ACHN (cell line): ENCODE data around the gene C5orf34.
"Not testable (repeated sequence)": the region's sequence is repeated elsewhere in the genome, so short reads cannot be mapped to it uniquely, and the experiment has no call there.

Experiments used
- DNase-seq: peaks from one replicate; pipeline ENCODE4 v3.0.0-alpha.2; 2015
- in situ Hi-C: cut with HindIII; loops from 2 replicates; pipeline ENCODE4 v1.10.0; 2017; ENCODE audit warnings: low sequenced_read_pairs, low pct_ligation_motif_present, low pct_unique_long_range_greater_than_20kb

The C5orf34 gene

DNA sequence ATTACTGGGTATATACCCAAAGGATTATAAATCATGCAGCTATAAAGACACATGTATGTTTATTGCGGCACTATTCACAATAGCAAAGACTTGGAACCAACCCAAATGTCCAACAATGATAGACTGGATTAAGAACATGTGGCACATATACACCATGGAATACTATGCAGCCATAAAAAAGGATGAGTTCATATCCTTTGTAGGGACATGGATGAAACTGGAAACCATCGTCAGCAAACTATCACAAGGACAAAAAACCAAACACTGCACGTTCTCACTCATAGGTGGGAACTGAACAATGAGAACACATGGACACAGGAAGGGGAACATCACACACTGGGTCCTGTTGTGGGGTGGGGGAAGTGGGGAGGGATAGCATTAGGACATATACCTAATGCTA lies 49.5 kb downstream of the C5orf34 start:
- DNase-seq, in situ Hi-C loops: not testable (repeated sequence)

DNA sequence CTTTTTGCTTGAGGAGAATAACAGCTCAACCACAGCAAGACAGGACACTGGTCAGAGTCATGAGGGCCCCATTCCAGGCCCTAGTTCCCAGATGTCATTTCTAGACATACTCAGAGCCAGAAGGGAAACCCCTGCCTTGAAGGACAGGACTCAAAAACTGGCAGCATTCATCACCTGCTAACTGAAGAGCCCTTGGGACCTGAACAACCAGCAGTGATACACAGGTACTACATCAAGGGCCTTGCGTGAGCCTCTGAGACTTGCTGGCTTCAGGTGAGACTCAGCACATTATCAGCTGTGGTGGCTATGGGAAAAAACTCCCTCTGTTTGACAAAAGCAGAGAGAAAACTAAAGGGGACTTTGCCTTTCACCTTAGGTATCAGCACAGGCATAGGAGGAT lies 53.9 kb downstream of the C5orf34 start:
- in situ Hi-C loops, result no loop called here
- no peak for DNase-seq

DNA sequence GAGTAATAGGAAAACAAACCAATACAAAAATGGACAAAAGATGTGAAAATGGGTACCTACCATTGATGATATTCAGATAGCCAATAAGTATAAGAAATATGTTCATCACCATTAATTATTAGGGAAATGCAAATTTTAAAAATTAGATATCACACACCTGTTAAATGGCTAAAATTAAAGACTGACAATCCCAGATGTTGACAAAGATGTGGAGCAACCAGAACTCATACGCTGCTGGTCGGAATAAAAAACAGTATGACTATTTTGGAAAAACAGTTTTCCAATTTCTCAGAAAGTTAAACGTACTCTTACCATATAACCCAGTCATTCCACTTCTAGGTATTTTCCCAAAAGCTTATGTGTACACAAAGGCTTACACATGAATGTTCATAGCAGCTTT lies 58.4 kb downstream of the C5orf34 start:
- DNase-seq, result no peak
- in situ Hi-C loops, result no loop called here

DNA sequence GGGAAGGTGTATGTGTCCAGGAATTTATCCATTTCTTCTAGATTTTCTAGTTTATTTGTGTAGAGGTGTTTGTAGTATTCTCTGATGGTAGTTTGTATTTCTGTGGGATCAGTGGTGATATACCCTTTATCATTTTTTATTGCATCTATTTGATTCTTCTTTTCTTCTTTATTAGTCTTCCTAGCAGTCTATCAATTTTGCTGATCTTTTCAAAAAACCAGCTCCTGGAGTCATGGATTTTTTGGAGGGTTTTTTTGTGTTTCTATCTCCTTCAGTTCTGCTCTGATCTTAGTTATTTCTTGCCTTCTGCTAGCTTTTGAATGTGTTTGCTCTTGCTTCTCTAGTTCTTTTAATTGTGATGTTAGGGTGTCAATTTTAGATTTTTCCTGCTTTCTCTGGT lies 73.4 kb downstream of the C5orf34 start:
- in situ Hi-C loops, result not testable (repeated sequence)

DNA sequence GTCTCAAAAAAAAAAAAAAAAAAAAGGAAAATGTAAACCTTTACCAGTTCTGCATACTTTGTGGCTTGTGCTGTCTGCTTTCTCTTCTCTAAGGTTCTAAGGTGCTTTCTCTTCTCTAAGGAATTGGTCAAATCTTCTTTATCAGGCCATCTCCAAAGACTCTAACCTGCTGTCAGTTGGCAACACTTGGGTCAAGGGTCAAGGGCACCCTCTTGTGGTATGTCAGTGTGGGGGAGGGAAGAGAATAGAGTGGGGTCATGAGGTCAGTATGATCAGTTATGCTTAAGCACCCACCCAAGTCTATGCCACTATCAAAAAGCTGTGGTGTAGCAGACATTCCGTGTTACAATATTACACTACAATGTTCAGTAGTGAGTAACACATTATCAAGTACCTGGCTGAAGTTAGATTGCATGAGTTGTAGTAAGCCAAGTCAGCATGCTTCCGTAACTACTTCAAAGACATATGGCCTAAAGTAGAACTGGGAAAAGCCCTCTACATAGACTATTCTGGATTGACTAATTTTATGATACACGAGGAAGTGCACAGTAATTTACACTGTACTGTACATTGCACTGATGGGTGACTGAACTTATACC lies 77.8 kb downstream of the C5orf34 start:
- in situ Hi-C loops, result no loop called here
- DNase-seq, result no peak

More for the DNA sequence above, 73.4 kb downstream of the C5orf34 start:
- not testable (repeated sequence) for DNase-seq
